HCT116 (cell line): Measurements from ENCODE around the gene BICRA. TPM values are rescaled to one million over a fixed set of nuclear protein-coding genes. Genes with fewer than 3 reads are reported as not detected.

Source experiments
- ATAC-seq: fragments of 200-7000 bp; cut with Tn5 transposase; 2 replicates; pipeline ENCODE4 v1.9.1; 2020; ENCODE audit warnings: mild to moderate bottlenecking, moderate library complexity
- BruUV-seq: library from RNA; stranded (reverse); fragments of 400-500 nt; replicated peaks from 2 replicates; lab custom pipeline; 2021; lab: Mats Ljungman, UMichigan
- CTCF ChIA-PET: fragments of 300-600 bp; sonication (Branson Sonifier 250); formaldehyde crosslinking; loops from one replicate; lab custom pipeline; 2021; ENCODE audit warnings: antibody characterized with exemption; lab: Charles Lee
- POLR2A ChIA-PET: fragments of 300-600, 350-600 bp; sonication (Branson Sonifier 250); formaldehyde crosslinking; loops from one replicate; lab custom pipeline; 2021; ENCODE audit warnings: antibody characterized with exemption; lab: Charles Lee
- RAD21 ChIA-PET, 2 experiments: fragments of 300-600 bp; sonication (Branson Sonifier 250); formaldehyde crosslinking; loops; one replicate each; lab custom pipeline; 2023; ENCODE audit warnings: low total read pairs in 2 of 2; ENCODE audit not compliant: uncharacterized antibody in 2 of 2, unreplicated experiment in 2 of 2, low non-redundant PET in 1 of 2; lab: Charles Lee
- DNase-seq: peaks from one replicate; pipeline ENCODE4 v3.0.0-alpha.2; 2010; ENCODE audit warnings: low read depth, low spot score
- H2AFZ ChIP-seq: fragments of 200-600 bp; shearing (Covaris generic), sonication (generic); 2 replicates; pipeline ENCODE4 v1.6.1; 2017; ENCODE audit warnings: low read depth, mixed run types, mixed read lengths, antibody characterized with exemption, low read length; ENCODE audit not compliant: poor library complexity, severe bottlenecking
- H3K27ac ChIP-seq: 2 replicates; pipeline ENCODE4 v1.5.1; 2012; ENCODE audit warnings: low read depth, low read length
- H3K27me3 ChIP-seq: fragments of 200-600 bp; sonication (generic); 2 replicates; pipeline ENCODE4 v1.6.1; 2016; ENCODE audit warnings: mixed run types, low read length, mixed read lengths; ENCODE audit not compliant: insufficient read depth
- H3K36me3 ChIP-seq, 2 experiments: fragments of 200-500 bp in 1 of 2; fragments of 200-600 bp in 1 of 2; sonication (Bioruptor generic) in 1 of 2; sonication (generic) in 1 of 2; 2 replicates each; pipeline versions ENCODE4 v1.5.1 to v1.6.1; 2014 to 2016; ENCODE audit warnings: low read length in 2 of 2, inconsistent platforms in 1 of 2, mixed read lengths in 1 of 2, mixed run types in 1 of 2; ENCODE audit not compliant: insufficient read depth in 2 of 2, control insufficient read depth in 1 of 2
- H3K4me1 ChIP-seq, 2 experiments: fragments of 200-600 bp in 1 of 2; sonication (generic) in 1 of 2; 2 replicates each; pipeline versions ENCODE4 v1.5.1 to v1.6.1; 2012 to 2017; ENCODE audit warnings: low read length in 2 of 2, inconsistent platforms in 1 of 2, mild to moderate bottlenecking in 1 of 2, mixed read lengths in 1 of 2, mixed run types in 1 of 2, moderate library complexity in 1 of 2; ENCODE audit not compliant: insufficient read depth in 2 of 2, control insufficient read depth in 1 of 2
- H3K4me2 ChIP-seq: fragments of 200-600 bp; sonication (generic); 2 replicates; pipeline ENCODE4 v1.6.1; 2017; ENCODE audit warnings: mixed run types, low read length, mixed read lengths
- H3K4me3 ChIP-seq, 2 experiments: fragments of 200-600 bp in 1 of 2; sonication (generic) in 1 of 2; replicated peaks in 1 of 2; 2 replicates each; pipeline ENCODE4 v1.5.1; 2011 to 2016; ENCODE audit warnings: low read length in 2 of 2, control low read depth in 1 of 2, low read depth in 1 of 2, mild to moderate bottlenecking in 1 of 2, mixed read lengths in 1 of 2, mixed run types in 1 of 2
- H3K79me2 ChIP-seq: fragments of 200-600 bp; sonication (generic); 2 replicates; pipeline ENCODE4 v1.6.1; 2017; ENCODE audit warnings: mild to moderate bottlenecking, mixed run types, low read length, moderate library complexity, mixed read lengths; ENCODE audit not compliant: insufficient read depth
- H3K9ac ChIP-seq: fragments of 200-600 bp; sonication (generic); 2 replicates; pipeline ENCODE4 v1.6.1; 2016; ENCODE audit warnings: low read length, mixed read lengths
- H3K9me2 ChIP-seq: fragments of 200-600 bp; sonication (generic), shearing (Covaris generic); 2 replicates; pipeline ENCODE4 v1.6.1; 2017; ENCODE audit warnings: mixed run types, mild to moderate bottlenecking, moderate library complexity; ENCODE audit not compliant: insufficient read depth
- H3K9me3 ChIP-seq, 2 experiments: fragments of 200-500 bp in 1 of 2; fragments of 200-600 bp in 1 of 2; sonication (Bioruptor generic) in 1 of 2; sonication (generic) in 1 of 2; 2 replicates each; pipeline ENCODE4 v1.6.1; 2014 to 2017; ENCODE audit warnings: low read length in 2 of 2, mixed read lengths in 2 of 2, inconsistent platforms in 1 of 2, low read depth in 1 of 2, mild to moderate bottlenecking in 1 of 2, mixed run types in 1 of 2, moderate library complexity in 1 of 2; ENCODE audit not compliant: control insufficient read depth in 1 of 2, insufficient read depth in 1 of 2
- H4K20me1 ChIP-seq: fragments of 200-600 bp; sonication (generic), shearing (Covaris generic); 2 replicates; pipeline ENCODE4 v1.6.1; 2017; ENCODE audit warnings: mixed run types, mild to moderate bottlenecking, moderate library complexity; ENCODE audit not compliant: insufficient read depth
- CBX3 ChIP-seq: IDR thresholded peaks from 2 replicates; pipeline ENCODE4 v1.6.1; 2012; ENCODE audit warnings: low read depth
- CEBPB ChIP-seq: IDR thresholded peaks from 2 replicates; pipeline ENCODE4 v1.6.1; 2012; ENCODE audit warnings: low read depth
- EGR1 ChIP-seq: IDR thresholded peaks from 2 replicates; pipeline ENCODE4 v1.6.1; 2012; ENCODE audit warnings: low read depth
- EZH2 ChIP-seq: fragments of 200-600 bp; sonication (generic); IDR thresholded peaks from 2 replicates; pipeline ENCODE4 v1.6.1; 2017; ENCODE audit warnings: antibody characterized with exemption, mixed run types
- FOSL1 ChIP-seq: IDR thresholded peaks from 2 replicates; pipeline ENCODE4 v1.6.1; 2012; ENCODE audit warnings: low read depth
- JUND ChIP-seq: IDR thresholded peaks from 2 replicates; pipeline ENCODE4 v1.6.1; 2012
- POLR2A ChIP-seq: IDR thresholded peaks from 2 replicates; pipeline ENCODE4 v1.7.0; 2011; ENCODE audit warnings: borderline replicate concordance; ENCODE audit not compliant: insufficient read depth, insufficient read length; ENCODE audit errors: extremely low read depth
- POLR2AphosphoS5 ChIP-seq: IDR thresholded peaks from 2 replicates; pipeline ENCODE4 v1.6.1; 2011; ENCODE audit warnings: mild to moderate bottlenecking, low read depth, low read length, moderate library complexity
- SRF ChIP-seq: IDR thresholded peaks from 2 replicates; pipeline ENCODE4 v1.6.1; 2012; ENCODE audit warnings: low read depth
- TCF7L2 ChIP-seq: IDR thresholded peaks from 2 replicates; pipeline ENCODE4 v1.7.0; 2011; ENCODE audit warnings: borderline replicate concordance, inconsistent platforms; ENCODE audit not compliant: insufficient read depth, insufficient read length; ENCODE audit errors: extremely low read depth
- ZFX ChIP-seq: fragments of 450-650 bp; IDR thresholded peaks from 2 replicates; pipeline ENCODE4 v1.6.1; 2017
- ZNF274 ChIP-seq: fragments of 200-500 bp; sonication (Bioruptor generic); IDR thresholded peaks from 2 replicates; pipeline ENCODE4 v1.6.1; 2014; ENCODE audit warnings: mild to moderate bottlenecking, low read depth, low read length, inconsistent platforms
- intact Hi-C: fragments of 100-400 bp; cut with micrococcal nuclease; formaldehyde crosslinking; loops from 2 replicates; pipeline ENCODE4 v1.10.0; 2022
- total RNA-seq: library from RNA; stranded (reverse); gene quantifications from one replicate; pipeline ENCODE4 v1.2.1, GENCODE V29; 2021; ENCODE audit not compliant: unreplicated experiment
- TF ChIP-seq, protein P1 (sequence below), 3 experiments: fragments of 200-600 bp in 1 of 3; sonication (generic) in 1 of 3; IDR thresholded peaks in 2 of 3; conservative IDR thresholded peaks in 1 of 3; 2 replicates each; pipeline ENCODE4 v1.5.1; 2012 to 2017; ENCODE audit warnings: low read depth in 2 of 3, low read length in 2 of 3, antibody characterized with exemption in 1 of 3, borderline replicate concordance in 1 of 3, control low read depth in 1 of 3, mild to moderate bottlenecking in 1 of 3, mixed read lengths in 1 of 3, mixed run types in 1 of 3, moderate library complexity in 1 of 3; ENCODE audit not compliant: insufficient read depth in 1 of 3
- TF ChIP-seq, protein P2 (sequence below): IDR thresholded peaks from 2 replicates; pipeline ENCODE4 v1.6.1; 2012
- TF ChIP-seq, protein P3 (sequence below): IDR thresholded peaks from 2 replicates; pipeline ENCODE4 v1.6.1; 2011; ENCODE audit warnings: mild to moderate bottlenecking, low read length, moderate library complexity; ENCODE audit not compliant: insufficient replicate concordance; ENCODE audit errors: extremely low read depth

The BICRA gene
- total RNA-seq, 1 experiment from 2014 or later: 11.3 TPM

- CTCF ChIA-PET: no interaction called here
- RAD21 ChIA-PET: no interaction called here
- Histone ChIP-seq H3K9me2 (no peaks in the 10 kb centered on the region), H3K9me3 (no peaks in the 10 kb centered on the region), H3K4me1 (peaks cover 8% of the 10 kb centered on the region in 2 experiments), H3K79me2 (peaks cover 78% of the 10 kb centered on the region), H2AFZ (no peak overlapping the region), H3K9ac (no peak overlapping the region), H3K4me3 (no peak overlapping the region), H3K27me3 (no peaks in the 10 kb centered on the region), H4K20me1 (no peaks in the 10 kb centered on the region), H3K27ac (no peak overlapping the region), H3K36me3 (no peaks in the 10 kb centered on the region), H3K4me2 (no peak overlapping the region)
- intact Hi-C loops: no loop called here
- no peak for DNase-seq
- POLR2A ChIA-PET: no interaction called here
- no TSS peak for BruUV-seq
- TF ChIP-seq SRF: no peak
- TF ChIP-seq CEBPB: no peak
- no peak for TF ChIP-seq JUND
- TF ChIP-seq POLR2A: no peak
- TF ChIP-seq ZFX: no peak
- TF ChIP-seq FOSL1: no peak
- TF ChIP-seq, protein P1, sequence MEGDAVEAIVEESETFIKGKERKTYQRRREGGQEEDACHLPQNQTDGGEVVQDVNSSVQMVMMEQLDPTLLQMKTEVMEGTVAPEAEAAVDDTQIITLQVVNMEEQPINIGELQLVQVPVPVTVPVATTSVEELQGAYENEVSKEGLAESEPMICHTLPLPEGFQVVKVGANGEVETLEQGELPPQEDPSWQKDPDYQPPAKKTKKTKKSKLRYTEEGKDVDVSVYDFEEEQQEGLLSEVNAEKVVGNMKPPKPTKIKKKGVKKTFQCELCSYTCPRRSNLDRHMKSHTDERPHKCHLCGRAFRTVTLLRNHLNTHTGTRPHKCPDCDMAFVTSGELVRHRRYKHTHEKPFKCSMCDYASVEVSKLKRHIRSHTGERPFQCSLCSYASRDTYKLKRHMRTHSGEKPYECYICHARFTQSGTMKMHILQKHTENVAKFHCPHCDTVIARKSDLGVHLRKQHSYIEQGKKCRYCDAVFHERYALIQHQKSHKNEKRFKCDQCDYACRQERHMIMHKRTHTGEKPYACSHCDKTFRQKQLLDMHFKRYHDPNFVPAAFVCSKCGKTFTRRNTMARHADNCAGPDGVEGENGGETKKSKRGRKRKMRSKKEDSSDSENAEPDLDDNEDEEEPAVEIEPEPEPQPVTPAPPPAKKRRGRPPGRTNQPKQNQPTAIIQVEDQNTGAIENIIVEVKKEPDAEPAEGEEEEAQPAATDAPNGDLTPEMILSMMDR (IDR thresholded peaks at IDR 0.05 in 2 of 3, conservative IDR thresholded peaks at IDR 0.05 in 1 of 3; ENCODE audit: borderline replicate concordance in 1 of 3, insufficient read depth in 1 of 3, low read depth in 2 of 3, low read length in 2 of 3): no peak
- TF ChIP-seq POLR2AphosphoS5: no peak
- TF ChIP-seq TCF7L2: no peak
- no peak for ATAC-seq
Measured at GRCh38 chr19:47618771-47619170, 9.8 kb downstream of the BICRA start.

GRCh38 chr19:47619763-47620162, 10.8 kb downstream of the BICRA start:
- peaks cover 76% of the 10 kb centered on the region for H3K79me2 ChIP-seq

More at GRCh38 chr19:47619763-47620162, 10.8 kb downstream of the BICRA start:
- TF ChIP-seq CBX3 (no peak), EZH2 (no peak), CEBPB (no peak), EGR1 (no peak), FOSL1 (no peak), ZNF274 (no peak), ZFX (no peak)
- TF ChIP-seq, protein P1 (IDR thresholded peaks at IDR 0.05 in 2 of 3, conservative IDR thresholded peaks at IDR 0.05 in 1 of 3; ENCODE audit: borderline replicate concordance in 1 of 3, insufficient read depth in 1 of 3, low read depth in 2 of 3, low read length in 2 of 3): no peak
- TF ChIP-seq, protein P2, sequence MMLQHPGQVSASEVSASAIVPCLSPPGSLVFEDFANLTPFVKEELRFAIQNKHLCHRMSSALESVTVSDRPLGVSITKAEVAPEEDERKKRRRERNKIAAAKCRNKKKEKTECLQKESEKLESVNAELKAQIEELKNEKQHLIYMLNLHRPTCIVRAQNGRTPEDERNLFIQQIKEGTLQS: no peak
- TF ChIP-seq, protein P3, sequence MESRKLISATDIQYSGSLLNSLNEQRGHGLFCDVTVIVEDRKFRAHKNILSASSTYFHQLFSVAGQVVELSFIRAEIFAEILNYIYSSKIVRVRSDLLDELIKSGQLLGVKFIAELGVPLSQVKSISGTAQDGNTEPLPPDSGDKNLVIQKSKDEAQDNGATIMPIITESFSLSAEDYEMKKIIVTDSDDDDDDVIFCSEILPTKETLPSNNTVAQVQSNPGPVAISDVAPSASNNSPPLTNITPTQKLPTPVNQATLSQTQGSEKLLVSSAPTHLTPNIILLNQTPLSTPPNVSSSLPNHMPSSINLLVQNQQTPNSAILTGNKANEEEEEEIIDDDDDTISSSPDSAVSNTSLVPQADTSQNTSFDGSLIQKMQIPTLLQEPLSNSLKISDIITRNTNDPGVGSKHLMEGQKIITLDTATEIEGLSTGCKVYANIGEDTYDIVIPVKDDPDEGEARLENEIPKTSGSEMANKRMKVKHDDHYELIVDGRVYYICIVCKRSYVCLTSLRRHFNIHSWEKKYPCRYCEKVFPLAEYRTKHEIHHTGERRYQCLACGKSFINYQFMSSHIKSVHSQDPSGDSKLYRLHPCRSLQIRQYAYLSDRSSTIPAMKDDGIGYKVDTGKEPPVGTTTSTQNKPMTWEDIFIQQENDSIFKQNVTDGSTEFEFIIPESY: no peak
- TF ChIP-seq, all 23 proteins: peak for 0
- no peaks in the 10 kb centered on the region for H3K36me3 ChIP-seq
- DNase-seq: no peak
- no peak overlapping the region for H2AFZ ChIP-seq
- ChIA-PET CTCF (no interaction called here), POLR2A (no interaction called here), RAD21 (no interaction called here)
- H3K4me1 ChIP-seq: peaks cover 18% of the 10 kb centered on the region in 2 experiments
- H4K20me1 ChIP-seq: no peaks in the 10 kb centered on the region
- H3K9me3 ChIP-seq: no peaks in the 10 kb centered on the region
- no peak overlapping the region for H3K4me3 ChIP-seq
- H3K9ac ChIP-seq: no peak overlapping the region
- no TSS peak for BruUV-seq
- H3K9me2 ChIP-seq: no peaks in the 10 kb centered on the region
- no peak for ATAC-seq
- H3K27ac ChIP-seq: no peak overlapping the region
- intact Hi-C loops: no loop called here
- no peaks in the 10 kb centered on the region for H3K27me3 ChIP-seq
- H3K4me2 ChIP-seq: no peak overlapping the region
